ENCODE results near the gene GABBR2. TPM values are rescaled to one million over a fixed set of nuclear protein-coding genes. Genes with fewer than 3 reads are reported as not detected.

GABBR2 gene
- total RNA-seq, 2 donors from 2014 or later, result not detected

GRCh38 chr9:98477884-98478283, 230.9 kb downstream of the GABBR2 start:
- H3K4me3 ChIP-seq, result no peak overlapping the region
- ATAC-seq, result no peak
- H3K36me3 ChIP-seq (replicated peaks in 1 of 2; ENCODE audit: insufficient read depth in 1 of 2, low read depth in 2 of 2), result no peaks in the 10 kb centered on the region
- TF ChIP-seq POLR2A (IDR thresholded peaks at IDR 0.05) (no peak), CTCF (IDR thresholded peaks at IDR 0.05) (no peak)
- H3K27me3 ChIP-seq, result no peaks in the 10 kb centered on the region
- H3K9me3 ChIP-seq, result no peaks in the 10 kb centered on the region
- intact Hi-C loops (cut with DNase I), result no loop called here
- 86 to 94% methylated on average over 5 of the region's 5 CpGs for WGBS, 2 donors
- no peak overlapping the region for H3K27ac ChIP-seq
- no peaks in the 10 kb centered on the region for H3K4me1 ChIP-seq
- no peak for DNase-seq

- H3K27ac ChIP-seq, result no peak overlapping the region
- no peak for TF ChIP-seq POLR2A (IDR thresholded peaks at IDR 0.05)
- TF ChIP-seq CTCF (IDR thresholded peaks at IDR 0.05), result no peak
- H3K4me3 ChIP-seq, result no peak overlapping the region
- no peak for DNase-seq
- peaks cover 15% of the 10 kb centered on the region for H3K4me1 ChIP-seq
- H3K9me3 ChIP-seq, result no peaks in the 10 kb centered on the region
- no peaks in the 10 kb centered on the region for H3K27me3 ChIP-seq
- ATAC-seq, result no peak
- intact Hi-C loops (cut with DNase I), result no loop called here
- no peaks in the 10 kb centered on the region for H3K36me3 ChIP-seq (replicated peaks in 1 of 2; ENCODE audit: insufficient read depth in 1 of 2, low read depth in 2 of 2)
- WGBS, 2 donors, result 45 to 67% methylated on average over 2 of the region's 2 CpGs
Measured at GRCh38 chr9:98472216-98472615, 236.5 kb downstream of the GABBR2 start.

DNA sequence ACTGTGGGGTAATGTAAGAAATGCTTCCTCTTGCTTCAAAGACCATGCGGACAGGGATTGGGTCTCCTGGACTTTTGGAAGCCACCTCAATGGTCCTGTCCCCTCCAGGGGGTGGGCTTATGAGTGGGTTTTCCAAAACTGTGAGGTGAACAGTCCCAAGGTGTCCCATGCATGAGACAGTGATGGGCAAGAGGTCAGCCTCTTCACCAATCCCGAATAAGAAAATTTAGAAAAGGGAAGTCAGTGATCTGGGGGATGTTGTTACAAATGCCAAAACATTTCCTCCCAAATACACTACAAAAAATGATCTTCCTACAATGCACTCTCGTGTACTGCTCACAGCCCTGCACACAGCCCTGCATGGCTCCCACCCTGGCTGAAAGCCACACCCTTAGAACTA, 237.6 kb downstream of the GABBR2 start:
- intact Hi-C loops (cut with DNase I), result no loop called here
- DNase-seq (no peak), ATAC-seq (no peak)
- H3K27me3 ChIP-seq, result no peaks in the 10 kb centered on the region
- no peak overlapping the region for H3K27ac ChIP-seq
- H3K4me3 ChIP-seq, result no peak overlapping the region
- H3K4me1 ChIP-seq, result peaks cover 15% of the 10 kb centered on the region
- TF ChIP-seq CTCF (IDR thresholded peaks at IDR 0.05) (no peak), POLR2A (IDR thresholded peaks at IDR 0.05) (no peak)
- WGBS, 2 donors, result 68 to 87% methylated on average over 3 of the region's 3 CpGs
- H3K9me3 ChIP-seq, result no peaks in the 10 kb centered on the region
- no peaks in the 10 kb centered on the region for H3K36me3 ChIP-seq (replicated peaks in 1 of 2; ENCODE audit: insufficient read depth in 1 of 2, low read depth in 2 of 2)

GRCh38 chr9:98468567-98469239, 240.0 kb downstream of the GABBR2 start:
- H3K4me3 ChIP-seq, result no peak overlapping the region
- ATAC-seq, result peak; percentile 79
- DNase-seq, result peak in 3 of 4 donors; percentile 22 to 59 (median 51)

More at GRCh38 chr9:98468567-98469239, 240.0 kb downstream of the GABBR2 start:
- H3K27me3 ChIP-seq, result no peaks in the 10 kb centered on the region
- H3K36me3 ChIP-seq (replicated peaks in 1 of 2; ENCODE audit: insufficient read depth in 1 of 2, low read depth in 2 of 2), result no peaks in the 10 kb centered on the region
- TF ChIP-seq CTCF (IDR thresholded peaks at IDR 0.05) (no peak), POLR2A (IDR thresholded peaks at IDR 0.05) (no peak)
- H3K4me1 ChIP-seq, result peaks cover 15% of the 10 kb centered on the region
- no peaks in the 10 kb centered on the region for H3K9me3 ChIP-seq
- WGBS, 2 donors, result 45 to 63% methylated on average over 3 to 5 of the region's 5 CpGs
- intact Hi-C loops (cut with DNase I), result no loop called here
- H3K27ac ChIP-seq, result peak overlapping the region in 2 of 4 donors; percentile 16 to 20
